ENCODE measurements around the gene KLHL14.

Gene KLHL14, protein sequence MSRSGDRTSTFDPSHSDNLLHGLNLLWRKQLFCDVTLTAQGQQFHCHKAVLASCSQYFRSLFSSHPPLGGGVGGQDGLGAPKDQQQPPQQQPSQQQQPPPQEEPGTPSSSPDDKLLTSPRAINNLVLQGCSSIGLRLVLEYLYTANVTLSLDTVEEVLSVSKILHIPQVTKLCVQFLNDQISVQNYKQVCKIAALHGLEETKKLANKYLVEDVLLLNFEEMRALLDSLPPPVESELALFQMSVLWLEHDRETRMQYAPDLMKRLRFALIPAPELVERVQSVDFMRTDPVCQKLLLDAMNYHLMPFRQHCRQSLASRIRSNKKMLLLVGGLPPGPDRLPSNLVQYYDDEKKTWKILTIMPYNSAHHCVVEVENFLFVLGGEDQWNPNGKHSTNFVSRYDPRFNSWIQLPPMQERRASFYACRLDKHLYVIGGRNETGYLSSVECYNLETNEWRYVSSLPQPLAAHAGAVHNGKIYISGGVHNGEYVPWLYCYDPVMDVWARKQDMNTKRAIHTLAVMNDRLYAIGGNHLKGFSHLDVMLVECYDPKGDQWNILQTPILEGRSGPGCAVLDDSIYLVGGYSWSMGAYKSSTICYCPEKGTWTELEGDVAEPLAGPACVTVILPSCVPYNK

DNA sequence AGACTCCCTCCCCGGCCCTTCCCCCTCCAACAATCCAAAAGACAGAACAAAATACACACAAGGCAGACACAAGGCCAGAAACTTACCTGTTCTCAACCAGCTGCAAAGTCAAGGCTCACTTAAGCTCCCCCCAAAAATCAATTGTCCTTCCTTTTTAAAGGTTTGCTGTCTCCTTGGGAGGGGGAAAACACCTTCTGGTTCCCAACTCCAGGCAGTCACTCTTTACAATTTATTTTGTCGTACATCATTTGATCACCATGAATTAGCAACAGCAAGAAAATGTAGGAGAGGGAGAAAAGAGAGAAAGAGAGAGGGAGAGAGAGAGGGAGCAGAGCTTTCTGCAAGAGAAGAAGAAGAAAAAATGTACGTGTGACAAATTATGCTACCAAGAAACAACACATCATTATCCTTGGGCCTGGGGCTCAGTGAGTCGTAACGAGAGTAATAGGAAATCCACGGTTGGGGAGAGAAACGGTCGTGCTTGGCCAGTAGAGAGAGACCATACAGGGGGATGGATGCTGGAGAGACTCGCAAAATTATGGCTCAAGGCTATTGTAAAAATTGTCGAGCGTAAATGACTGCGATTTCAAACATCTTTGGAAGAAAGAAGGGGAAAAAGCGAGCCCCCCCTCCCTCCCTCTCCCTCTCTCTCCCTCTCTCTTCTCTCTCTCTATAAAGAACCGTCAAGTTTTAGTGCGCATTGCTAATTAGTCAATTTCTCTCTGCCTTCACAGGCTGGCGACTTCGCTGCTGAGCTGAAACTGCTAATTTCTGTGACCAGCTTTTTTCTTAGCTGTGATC lies at the start of gene KLHL14:
TSS of gene KLHL14 (minus strand) at position 443 of the 801 bp plus-strand sequence. CDS start 2,432 bp downstream, outside the sequence.
- TF ChIP-seq, protein P1, sequence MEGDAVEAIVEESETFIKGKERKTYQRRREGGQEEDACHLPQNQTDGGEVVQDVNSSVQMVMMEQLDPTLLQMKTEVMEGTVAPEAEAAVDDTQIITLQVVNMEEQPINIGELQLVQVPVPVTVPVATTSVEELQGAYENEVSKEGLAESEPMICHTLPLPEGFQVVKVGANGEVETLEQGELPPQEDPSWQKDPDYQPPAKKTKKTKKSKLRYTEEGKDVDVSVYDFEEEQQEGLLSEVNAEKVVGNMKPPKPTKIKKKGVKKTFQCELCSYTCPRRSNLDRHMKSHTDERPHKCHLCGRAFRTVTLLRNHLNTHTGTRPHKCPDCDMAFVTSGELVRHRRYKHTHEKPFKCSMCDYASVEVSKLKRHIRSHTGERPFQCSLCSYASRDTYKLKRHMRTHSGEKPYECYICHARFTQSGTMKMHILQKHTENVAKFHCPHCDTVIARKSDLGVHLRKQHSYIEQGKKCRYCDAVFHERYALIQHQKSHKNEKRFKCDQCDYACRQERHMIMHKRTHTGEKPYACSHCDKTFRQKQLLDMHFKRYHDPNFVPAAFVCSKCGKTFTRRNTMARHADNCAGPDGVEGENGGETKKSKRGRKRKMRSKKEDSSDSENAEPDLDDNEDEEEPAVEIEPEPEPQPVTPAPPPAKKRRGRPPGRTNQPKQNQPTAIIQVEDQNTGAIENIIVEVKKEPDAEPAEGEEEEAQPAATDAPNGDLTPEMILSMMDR (IDR thresholded peaks at IDR 0.05; ENCODE audit: control insufficient read depth, extremely low read depth, insufficient read depth), result no peak
- no peak for DNase-seq (ENCODE audit: low read depth)
- no peak within 1 kb of the TSS for H3K4me3 ChIP-seq (ENCODE audit: low read depth, low read length)

DNA sequence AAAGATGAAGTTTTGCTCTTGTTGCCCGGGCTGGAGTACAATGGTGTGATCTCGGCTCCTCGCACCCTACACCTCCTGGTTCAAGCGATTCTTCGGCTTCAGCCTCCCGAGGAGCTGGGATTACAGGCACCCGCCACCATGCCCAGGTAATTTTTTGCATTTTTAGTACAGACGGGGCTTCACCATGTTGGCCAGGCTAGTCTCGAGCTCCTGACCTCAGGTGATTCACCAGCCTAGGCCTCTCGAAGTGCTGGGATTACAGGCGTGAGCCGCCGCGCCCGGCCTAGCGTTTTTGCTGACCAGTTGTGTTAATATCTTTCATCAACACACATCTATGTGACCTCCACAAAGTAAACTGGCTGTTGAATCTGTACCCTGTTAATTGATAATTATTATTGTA lies 49.4 kb upstream of the KLHL14 start:
- H3K4me3 ChIP-seq (ENCODE audit: low read depth, low read length), result no peak overlapping the region
- TF ChIP-seq, protein P1 (IDR thresholded peaks at IDR 0.05; ENCODE audit: control insufficient read depth, extremely low read depth, insufficient read depth), result no peak
- DNase-seq (ENCODE audit: low read depth), result no peak

DNA sequence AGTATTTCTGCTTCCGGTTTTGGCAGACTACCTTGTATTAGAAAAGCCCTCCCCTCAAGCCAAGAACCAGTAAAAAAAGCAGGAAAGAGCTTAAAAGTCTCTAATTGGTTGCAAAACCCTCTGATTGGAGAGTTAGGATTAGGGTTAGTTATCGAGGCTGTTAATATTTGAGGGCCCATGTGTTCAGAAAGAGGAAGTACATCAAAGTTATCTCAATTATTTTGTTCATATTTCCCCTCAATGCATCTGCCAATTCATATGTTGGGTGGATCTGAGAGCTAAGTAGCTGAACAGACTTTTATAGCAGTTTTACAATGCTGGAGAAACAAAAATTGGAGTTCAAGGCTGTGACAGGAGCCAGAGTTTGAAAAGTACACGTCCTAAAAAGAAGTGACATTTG lies 43.1 kb upstream of the KLHL14 start:
- TF ChIP-seq, protein P1 (IDR thresholded peaks at IDR 0.05; ENCODE audit: control insufficient read depth, extremely low read depth, insufficient read depth), result no peak
- no peak overlapping the region for H3K4me3 ChIP-seq (ENCODE audit: low read depth, low read length)
- DNase-seq (ENCODE audit: low read depth), result no peak

DNA sequence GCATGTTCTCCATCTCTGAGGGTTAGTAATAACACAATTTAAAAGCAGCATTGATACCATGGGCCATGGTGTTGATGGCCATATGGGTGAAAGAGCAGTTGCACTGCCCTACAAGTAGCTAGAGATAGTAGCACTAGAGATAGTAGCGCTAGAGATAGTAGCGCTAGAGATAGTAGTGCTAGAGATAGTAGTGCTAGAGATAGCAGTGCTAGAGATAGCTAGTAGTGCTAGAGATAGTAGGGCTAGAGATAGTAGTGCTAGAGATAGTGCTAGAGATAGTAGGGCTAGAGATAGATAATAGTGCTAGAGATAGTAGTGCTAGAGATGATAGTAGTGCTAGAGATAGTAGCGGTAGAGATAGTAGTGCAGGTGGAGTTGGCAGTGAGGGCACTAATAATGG lies 39.5 kb upstream of the KLHL14 start:
- TF ChIP-seq, protein P1 (IDR thresholded peaks at IDR 0.05; ENCODE audit: control insufficient read depth, extremely low read depth, insufficient read depth), result no peak
- DNase-seq (ENCODE audit: low read depth), result no peak
- no peak overlapping the region for H3K4me3 ChIP-seq (ENCODE audit: low read depth, low read length)

DNA sequence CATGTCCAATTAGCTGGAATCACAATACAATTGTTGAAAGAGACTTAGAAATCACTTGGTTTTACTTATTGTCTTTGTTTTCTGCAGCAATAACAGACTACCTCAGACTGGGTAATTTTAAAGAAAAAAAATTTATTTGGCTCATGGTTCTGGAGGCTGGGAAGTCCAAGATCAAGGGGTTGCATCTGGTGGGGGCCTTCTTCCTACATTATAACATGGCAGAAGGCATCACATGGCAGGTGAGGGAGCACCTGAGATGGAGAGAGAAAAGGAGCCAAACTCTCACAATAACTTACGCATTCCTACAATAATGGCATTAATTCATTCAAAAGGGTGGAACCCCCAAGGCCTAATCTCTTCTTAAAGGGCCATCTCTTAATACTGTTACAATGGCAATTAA lies 37.5 kb upstream of the KLHL14 start:
- TF ChIP-seq, protein P1 (IDR thresholded peaks at IDR 0.05; ENCODE audit: control insufficient read depth, extremely low read depth, insufficient read depth), result no peak
- no peak overlapping the region for H3K4me3 ChIP-seq (ENCODE audit: low read depth, low read length)
- DNase-seq (ENCODE audit: low read depth), result no peak

DNA sequence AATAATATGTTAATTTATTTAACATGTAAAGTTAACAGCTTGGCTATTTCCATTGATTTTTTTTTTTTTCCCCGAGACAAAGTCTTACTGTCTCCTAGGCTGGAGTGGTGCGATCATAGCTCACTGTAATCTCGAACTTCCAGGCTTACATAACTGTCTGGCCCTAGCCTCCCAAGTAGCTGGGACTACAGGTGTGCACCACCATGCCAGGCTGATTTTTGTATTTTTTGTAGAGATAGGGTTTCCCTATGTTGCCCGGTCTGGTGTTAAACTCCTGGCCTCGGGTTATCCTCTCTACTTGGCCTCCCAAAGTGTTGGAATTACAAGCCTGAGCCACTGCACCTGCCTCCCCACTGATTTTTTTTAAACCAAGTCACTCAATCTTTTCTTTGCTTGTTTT lies 32.5 kb upstream of the KLHL14 start:
- TF ChIP-seq, protein P1 (IDR thresholded peaks at IDR 0.05; ENCODE audit: control insufficient read depth, extremely low read depth, insufficient read depth), result no peak
- no peak for DNase-seq (ENCODE audit: low read depth)
- no peak overlapping the region for H3K4me3 ChIP-seq (ENCODE audit: low read depth, low read length)

Measured in LNCaP clone FGC (cell line).